ENCODE measurements around the gene MED28.

DNA sequence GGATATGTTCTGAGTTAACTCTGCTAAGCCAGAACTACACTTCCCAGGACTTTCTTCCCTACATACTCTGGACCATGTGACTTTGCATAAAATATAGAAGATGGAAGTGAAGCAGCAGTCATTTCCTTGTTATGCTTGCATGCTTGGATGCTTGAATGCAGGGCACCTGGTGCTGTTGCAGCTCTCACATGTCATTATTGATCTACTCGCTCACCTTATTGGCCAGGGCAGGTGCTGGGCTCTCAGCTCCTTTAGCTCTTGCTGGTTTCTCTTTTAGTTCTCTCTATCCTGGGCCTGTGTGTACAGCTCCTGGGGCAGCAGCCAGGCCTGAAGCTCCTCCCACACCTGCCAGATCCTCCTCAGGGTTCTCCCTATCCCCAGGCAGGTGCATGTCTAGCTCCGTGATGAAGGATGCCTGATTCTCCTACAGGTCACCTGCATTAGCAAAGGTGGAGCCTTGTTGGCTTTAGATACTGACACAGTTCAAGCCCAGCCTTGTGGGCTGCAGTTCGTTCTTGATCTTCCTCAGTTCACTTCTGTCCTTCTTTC lies 53.3 kb downstream of the MED28 start:
- TF ChIP-seq, protein P1, sequence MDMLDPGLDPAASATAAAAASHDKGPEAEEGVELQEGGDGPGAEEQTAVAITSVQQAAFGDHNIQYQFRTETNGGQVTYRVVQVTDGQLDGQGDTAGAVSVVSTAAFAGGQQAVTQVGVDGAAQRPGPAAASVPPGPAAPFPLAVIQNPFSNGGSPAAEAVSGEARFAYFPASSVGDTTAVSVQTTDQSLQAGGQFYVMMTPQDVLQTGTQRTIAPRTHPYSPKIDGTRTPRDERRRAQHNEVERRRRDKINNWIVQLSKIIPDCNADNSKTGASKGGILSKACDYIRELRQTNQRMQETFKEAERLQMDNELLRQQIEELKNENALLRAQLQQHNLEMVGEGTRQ (CRISPR knock-in tag; IDR thresholded peaks at IDR 0.05), result no peak
- TF ChIP-seq, protein P2, sequence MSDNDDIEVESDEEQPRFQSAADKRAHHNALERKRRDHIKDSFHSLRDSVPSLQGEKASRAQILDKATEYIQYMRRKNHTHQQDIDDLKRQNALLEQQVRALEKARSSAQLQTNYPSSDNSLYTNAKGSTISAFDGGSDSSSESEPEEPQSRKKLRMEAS (CRISPR knock-in tag; IDR thresholded peaks at IDR 0.05), result no peak
- TF ChIP-seq CREM (CRISPR knock-in tag; IDR thresholded peaks at IDR 0.05), result no peak
